RWPE1 (cell line): ENCODE data around the gene XRRA1.
"Not testable (repeated sequence)": the region's sequence is repeated elsewhere in the genome, so short reads cannot be mapped to it uniquely, and the experiment has no call there.

Source experiments
- CTCF ChIA-PET: fragments of 350-600 bp; sonication (Branson Sonifier 250); formaldehyde crosslinking; extraction: SDS; loops from one replicate; lab custom pipeline; 2021; lab: Yijun Ruan, JAX
- POLR2A ChIA-PET: fragments of 400-600 bp; formaldehyde crosslinking; extraction: SDS; loops from one replicate; lab custom pipeline; 2020; ENCODE audit warnings: antibody characterized with exemption; ENCODE audit not compliant: low non-redundant PET; lab: Yijun Ruan, JAX
- DNase-seq: peaks from one replicate; pipeline ENCODE4 v3.0.0; 2012; ENCODE audit warnings: low spot score
- H3K27ac ChIP-seq: fragments of 450-650 bp; 2 replicates; pipeline ENCODE4 v1.5.1; 2017
- CTCF ChIP-seq: fragments of 450-650 bp; conservative IDR thresholded peaks from 2 replicates; pipeline ENCODE4 v1.5.1; 2017; ENCODE audit warnings: low read depth, mild to moderate bottlenecking

XRRA1 gene

DNA sequence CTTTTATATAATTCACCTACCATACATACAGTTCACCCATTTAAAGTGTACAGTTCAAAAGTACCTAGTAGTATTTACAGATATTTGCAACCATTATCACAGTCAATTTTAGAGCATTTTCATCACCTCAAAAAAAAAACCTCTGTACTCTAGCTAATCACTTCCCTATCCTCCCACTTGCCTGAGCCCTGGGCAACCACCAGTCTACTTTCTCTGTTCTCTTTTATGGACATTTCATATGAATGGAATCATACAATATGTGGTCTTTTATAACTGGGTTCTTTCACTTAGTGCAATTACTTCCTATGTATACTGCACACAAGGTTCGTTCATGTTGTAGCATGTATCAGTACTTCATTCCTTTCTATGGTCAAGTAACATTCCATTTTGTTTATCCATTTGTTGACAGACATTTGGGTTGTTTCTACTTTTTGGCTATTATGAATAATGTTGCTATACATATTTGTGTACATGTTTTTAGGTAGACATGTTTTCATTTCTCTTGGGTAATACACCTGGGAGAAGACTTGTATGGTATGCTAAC lies 22.0 kb upstream of the XRRA1 start:
- H3K27ac ChIP-seq: no peak overlapping the region
- TF ChIP-seq CTCF: no peak
- ChIA-PET CTCF (interaction anchor here (0.6 to 0.8 kb wide), 2 partner anchors 10 to 41 kb away, joined by 4 read pairs; no protein-coding TSS in a partner anchor), POLR2A (no interaction called here)
- no peak for DNase-seq

DNA sequence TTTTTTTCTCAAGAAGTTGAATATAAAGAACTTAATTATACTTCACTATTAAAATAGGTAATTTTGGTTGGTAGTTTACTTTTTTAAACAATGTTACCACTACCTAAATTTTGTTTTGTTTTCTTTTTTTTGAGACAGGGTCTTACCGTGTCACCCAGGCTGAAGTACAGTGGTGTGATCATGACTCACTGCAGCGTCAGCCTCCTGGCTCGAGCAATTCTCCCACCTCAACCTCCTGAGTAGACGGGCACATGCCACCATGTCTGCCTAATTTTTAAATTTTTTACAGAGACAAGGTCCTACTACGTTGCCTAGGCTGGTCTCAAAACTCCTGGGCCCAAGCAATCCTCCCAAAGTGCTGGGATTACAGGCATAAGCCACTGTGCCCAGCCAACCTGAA lies 17.8 kb upstream of the XRRA1 start:
- no peak overlapping the region for H3K27ac ChIP-seq
- no peak for TF ChIP-seq CTCF
- no peak for DNase-seq
- ChIA-PET CTCF (no interaction called here), POLR2A (no interaction called here)

DNA sequence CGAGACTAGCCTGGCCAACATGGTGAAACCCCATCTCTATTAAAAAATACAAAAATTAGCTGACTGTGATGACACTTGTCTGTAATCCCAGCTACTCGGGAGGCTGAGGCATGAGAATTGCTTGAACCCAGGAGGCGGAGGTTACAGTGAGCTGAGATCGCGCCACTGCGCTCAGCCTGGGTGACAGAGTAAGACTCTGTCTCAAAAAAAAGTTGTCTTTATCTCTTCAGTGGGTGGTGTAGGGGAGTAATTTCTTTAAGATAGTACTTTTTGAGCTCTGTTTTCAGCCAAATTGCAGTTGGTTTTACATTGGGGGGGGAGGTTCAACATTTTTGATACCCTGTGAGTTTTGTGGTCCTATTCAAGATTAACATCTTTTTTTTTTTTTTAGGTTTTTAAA lies 11.2 kb upstream of the XRRA1 start:
- H3K27ac ChIP-seq, POLR2A ChIA-PET, DNase-seq: not testable (repeated sequence)
- CTCF ChIA-PET: interaction anchor here (0.6 to 1.0 kb wide), 4 partner anchors 11 to 276 kb away, joined by 3 to 4 read pairs (median 3); no protein-coding TSS in a partner anchor

- no peak overlapping the region for H3K27ac ChIP-seq
- ChIA-PET CTCF (interaction anchor here (1.7 kb wide), 1 partner anchor 247 kb away, joined by 4 read pairs; no protein-coding TSS in a partner anchor), POLR2A (no interaction called here)
- DNase-seq: no peak
- TF ChIP-seq CTCF: no peak
Measured at GRCh38 chr11:74957937-74958629, 9.2 kb upstream of the XRRA1 start.

DNA sequence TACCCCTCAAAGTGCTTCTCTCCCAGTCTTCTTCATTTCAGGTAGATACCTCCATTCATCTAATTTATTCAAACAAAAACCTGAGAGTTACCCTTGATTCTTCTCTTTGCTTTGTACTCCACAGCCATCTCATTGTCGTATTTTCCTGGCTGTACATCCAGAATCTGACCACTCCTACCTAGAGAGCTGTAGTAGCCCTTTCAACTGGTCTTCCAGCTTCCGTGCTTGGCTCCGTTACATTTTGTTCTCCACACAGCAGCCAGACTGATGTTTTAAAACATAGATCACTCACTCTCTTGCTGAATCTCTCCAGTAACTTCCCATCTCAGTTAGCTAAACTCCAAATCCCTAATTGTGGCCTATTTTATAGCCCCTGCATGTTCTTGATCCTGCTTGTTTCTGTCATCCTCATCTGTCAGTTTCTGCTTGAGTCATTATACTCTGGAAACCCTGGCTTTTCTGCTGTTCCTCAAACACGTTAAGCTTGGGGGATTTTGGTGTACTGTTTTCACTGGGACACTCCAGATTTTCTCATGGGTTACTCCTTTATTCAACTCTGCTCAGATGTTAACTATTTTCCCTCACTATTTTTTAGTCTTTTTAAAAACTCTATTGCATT lies 7.6 kb upstream of the XRRA1 start:
- DNase-seq: no peak
- TF ChIP-seq CTCF: no peak
- H3K27ac ChIP-seq: no peak overlapping the region
- POLR2A ChIA-PET: interaction anchor here (0.6 kb wide), 1 partner anchor 15 kb away, joined by 3 read pairs; no protein-coding TSS in a partner anchor
- CTCF ChIA-PET: interaction anchor here (0.6 kb wide), 1 partner anchor 117 kb away, joined by 3 read pairs; no protein-coding TSS in a partner anchor

- ChIA-PET POLR2A (no interaction called here), CTCF (no interaction called here)
- no peak overlapping the region for H3K27ac ChIP-seq
- TF ChIP-seq CTCF: no peak
- DNase-seq: no peak
Measured at GRCh38 chr11:74954199-74954598, 5.3 kb upstream of the XRRA1 start.
